Endothelial cell of umbilical vein (primary cell): ENCODE results near the gene SPRY4. TPM values are rescaled to one million over a fixed set of nuclear protein-coding genes. Genes with fewer than 3 reads are reported as not detected.

ENCODE experiments used
- BruUV-seq: library from RNA; stranded (reverse); fragments of 400-500 nt; replicated peaks from 2 replicates; lab custom pipeline; 2021; lab: Mats Ljungman, UMichigan
- CTCF ChIA-PET: fragments of 300-600, 350-600 bp; sonication (Branson Sonifier 250); formaldehyde crosslinking; loops from one replicate; lab custom pipeline; 2021; ENCODE audit warnings: antibody characterized with exemption, inconsistent platforms; lab: Charles Lee
- POLR2A ChIA-PET: fragments of 300-600, 350-600 bp; sonication (Branson Sonifier 250); formaldehyde crosslinking; loops from one replicate; lab custom pipeline; 2021; ENCODE audit warnings: antibody characterized with exemption, inconsistent platforms; lab: Charles Lee
- DNase-seq: peaks from one replicate; pipeline ENCODE4 v3.0.0-alpha.2; 2011; ENCODE audit warnings: low read depth, low spot score
- FAIRE-seq: peaks from 2 replicates; lab custom pipeline; 2011; peaks lifted over from hg19 to GRCh38; lab: Jason Lieb, UNC
- H2AFZ ChIP-seq: 2 replicates; pipeline ENCODE4 v1.6.0; 2012; ENCODE audit warnings: low read depth, low read length, control low read depth, inconsistent platforms
- H3K27ac ChIP-seq: 2 replicates; pipeline ENCODE4 v1.5.1; 2011; ENCODE audit warnings: low read depth, mild to moderate bottlenecking, control low read depth, low read length, moderate library complexity; ENCODE audit not compliant: insufficient read depth
- H3K27me3 ChIP-seq, 2 experiments: 2 replicates each; pipeline versions ENCODE4 v1.6.0 to v1.6.1; 2011; ENCODE audit warnings: low read length in 2 of 2, mixed read lengths in 1 of 2; ENCODE audit not compliant: control insufficient read depth in 2 of 2, insufficient read depth in 2 of 2
- H3K36me3 ChIP-seq, 2 experiments: 2 replicates in 1 of 2; 3 replicates in 1 of 2; pipeline ENCODE4 v1.5.1; 2011; ENCODE audit warnings: low read length in 2 of 2, mild to moderate bottlenecking in 1 of 2, moderate library complexity in 1 of 2; ENCODE audit not compliant: control insufficient read depth in 2 of 2, insufficient read depth in 2 of 2; ENCODE audit errors: extremely low read depth in 1 of 2
- H3K4me1 ChIP-seq: 3 replicates; pipeline ENCODE4 v1.5.1; 2011; ENCODE audit warnings: mild to moderate bottlenecking, low read length; ENCODE audit not compliant: control insufficient read depth, insufficient read depth; ENCODE audit errors: extremely low read depth
- H3K4me2 ChIP-seq: 2 replicates; pipeline ENCODE4 v1.6.1; 2011; ENCODE audit warnings: low read length, control low read depth, mixed read lengths; ENCODE audit not compliant: insufficient read depth
- H3K4me3 ChIP-seq, 3 experiments: fragments of 200-600 bp in 1 of 3; sonication (generic), shearing (Covaris generic) in 1 of 3; replicated peaks in 1 of 3; 2 replicates each; pipeline ENCODE4 v1.5.1; 2011 to 2016; ENCODE audit warnings: control low read depth in 3 of 3, low read length in 3 of 3, mild to moderate bottlenecking in 2 of 3, inconsistent platforms in 1 of 3, low read depth in 1 of 3, moderate library complexity in 1 of 3; ENCODE audit not compliant: insufficient read depth in 1 of 3
- H3K79me2 ChIP-seq: 2 replicates; pipeline ENCODE4 v1.6.0; 2012; ENCODE audit warnings: low read length, inconsistent platforms; ENCODE audit not compliant: control insufficient read depth, insufficient read depth
- H3K9ac ChIP-seq: replicated peaks from 2 replicates; pipeline ENCODE3; 2011; ENCODE audit warnings: low read length, control low read depth; ENCODE audit not compliant: insufficient read depth; ENCODE audit errors: extremely low read depth
- H3K9me1 ChIP-seq: replicated peaks from 3 replicates; pipeline ENCODE4 v1.6.0; 2011; ENCODE audit warnings: mild to moderate bottlenecking, low read length; ENCODE audit not compliant: control insufficient read depth, insufficient read depth; ENCODE audit errors: extremely low read depth
- H3K9me3 ChIP-seq: replicated peaks from 2 replicates; pipeline ENCODE4 v1.5.1; 2012; ENCODE audit warnings: low read length, inconsistent platforms; ENCODE audit not compliant: control insufficient read depth, insufficient read depth
- H4K20me1 ChIP-seq: replicated peaks from 2 replicates; pipeline ENCODE3; 2011; ENCODE audit warnings: mild to moderate bottlenecking, low read length; ENCODE audit not compliant: control insufficient read depth, insufficient read depth; ENCODE audit errors: extremely low read depth
- CTCF ChIP-seq, 2 donors: IDR thresholded peaks; 1 replicate in 1 of 2; 2 replicates in 1 of 2; pipeline ENCODE4 v1.5.1; 2011; ENCODE audit warnings: low read length in 2 of 2, mild to moderate bottlenecking in 2 of 2, moderate library complexity in 2 of 2, control low read depth in 1 of 2, inconsistent platforms in 1 of 2, low read depth in 1 of 2; ENCODE audit not compliant: insufficient read depth in 1 of 2; ENCODE audit errors: extremely low read depth in 1 of 2
- EZH2 ChIP-seq: IDR thresholded peaks from 2 replicates; pipeline ENCODE4 v1.6.1; 2012; ENCODE audit warnings: borderline replicate concordance, low read depth, mild to moderate bottlenecking, moderate library complexity, low read length, inconsistent platforms; ENCODE audit not compliant: severe bottlenecking
- FOS ChIP-seq: IDR thresholded peaks from 2 replicates; pipeline ENCODE4 v1.6.1; 2011; ENCODE audit warnings: mild to moderate bottlenecking, low read length, moderate library complexity, borderline replicate concordance; ENCODE audit not compliant: insufficient read depth
- GATA2 ChIP-seq: IDR thresholded peaks from 2 replicates; pipeline ENCODE4 v1.7.0; 2011; ENCODE audit warnings: low read depth, mild to moderate bottlenecking, moderate library complexity, mixed read lengths, low read length; ENCODE audit not compliant: insufficient read length, insufficient read depth
- JUN ChIP-seq: IDR thresholded peaks from 2 replicates; pipeline ENCODE4 v1.6.1; 2011; ENCODE audit warnings: borderline replicate concordance, low read depth; ENCODE audit not compliant: insufficient read length, insufficient read depth
- POLR2A ChIP-seq: IDR thresholded peaks from 2 replicates; pipeline ENCODE4 v1.6.1; 2012; ENCODE audit warnings: low read depth, mild to moderate bottlenecking, control low read depth, low read length
- POLR2AphosphoS5 ChIP-seq: IDR thresholded peaks from 2 replicates; pipeline ENCODE4 v1.6.1; 2012; ENCODE audit warnings: low read depth, mild to moderate bottlenecking, control low read depth, low read length, moderate library complexity; ENCODE audit not compliant: insufficient read depth
- dilution Hi-C: fragments of 300-500 bp; cut with MboI; formaldehyde crosslinking; loops from one replicate; pipeline ENCODE4 v1.15.0; 2019; ENCODE audit warnings: low sequenced_read_pairs; ENCODE audit not compliant: extremely low pct_ligation_motif_present
- intact Hi-C: fragments of 100-400 bp; cut with micrococcal nuclease; formaldehyde crosslinking; loops from one replicate; pipeline ENCODE4 v1.10.0; 2022
- polyA plus RNA-seq, 4 experiments: library from polyadenylated mRNA; depleted of rRNA in 3 of 4; stranded (reverse) in 3 of 4; unstranded in 1 of 4; fragments of >200 nt; gene quantifications; 2 replicates each; pipeline versions ENCODE4 v1.2.1 to v1.2.3, GENCODE V29; 2011 to 2012; ENCODE audit warnings: missing spikeins in 1 of 4
- total RNA-seq: library from RNA; stranded (reverse); gene quantifications from 2 replicates; pipeline ENCODE4 v1.2.3, GENCODE V29; 2021
- TF ChIP-seq, protein P1 (sequence below): IDR thresholded peaks from 2 replicates; pipeline ENCODE4 v1.6.1; 2011; ENCODE audit not compliant: insufficient read depth, insufficient read length

Gene SPRY4
- total and polyA plus RNA-seq, 2 donors (not counting 3 experiments of a cell fraction or from before 2014, with no cell fraction given): 9.3 to 33.9 TPM

DNA sequence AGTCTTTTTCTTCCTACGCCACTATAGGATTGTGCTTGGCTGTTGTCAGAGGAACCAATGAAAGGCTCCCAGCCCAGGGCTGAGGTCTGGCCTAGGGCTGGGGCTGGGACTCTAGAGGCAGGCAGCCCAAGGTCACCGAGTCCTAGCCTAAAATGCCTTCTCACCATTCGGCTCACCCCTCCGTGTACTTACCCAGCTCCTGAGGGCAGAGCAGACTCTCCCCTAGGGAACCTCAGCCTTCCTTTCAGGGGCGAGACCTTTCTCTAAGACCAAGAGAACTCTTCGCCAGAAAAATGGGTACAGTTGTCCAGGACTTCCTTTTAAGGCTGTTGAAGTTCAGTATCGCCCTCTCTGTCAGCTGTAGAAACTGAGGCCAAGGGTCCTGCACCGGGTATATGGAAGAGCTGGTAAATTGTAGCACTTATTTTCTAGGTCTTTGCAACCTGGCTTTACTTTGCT lies 1.7 kb upstream of the SPRY4 start:
- H3K4me3 ChIP-seq: peak overlapping the region in 1 of 3 experiments; percentile 44
- H3K9me3 ChIP-seq: no peaks in the 10 kb centered on the region
- dilution Hi-C loops: no loop called here
- ChIA-PET POLR2A (interaction anchor here (0.6 kb wide), 1 partner anchor 30 kb away, joined by 3 read pairs; no protein-coding TSS in a partner anchor), CTCF (interaction anchor here (1.0 to 8.8 kb wide), 4 partner anchors 22 to 220 kb away, joined by 3 to 128 read pairs (median 3); no protein-coding TSS in a partner anchor)
- BruUV-seq: TSS peak; percentile 26
- H3K4me2 ChIP-seq: peak overlapping the region; percentile 87
- TF ChIP-seq, protein P1, sequence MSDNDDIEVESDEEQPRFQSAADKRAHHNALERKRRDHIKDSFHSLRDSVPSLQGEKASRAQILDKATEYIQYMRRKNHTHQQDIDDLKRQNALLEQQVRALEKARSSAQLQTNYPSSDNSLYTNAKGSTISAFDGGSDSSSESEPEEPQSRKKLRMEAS: no peak
- TF ChIP-seq GATA2: no peak
- no peak for TF ChIP-seq POLR2A
- TF ChIP-seq EZH2: no peak
- TF ChIP-seq JUN: no peak
- no peak for TF ChIP-seq POLR2AphosphoS5
- no peak for TF ChIP-seq FOS
- no peak for TF ChIP-seq CTCF (IDR thresholded peaks at IDR 0.05; ENCODE audit: extremely low read depth in 1 of 2, insufficient read depth in 1 of 2, low read depth in 1 of 2, low read length in 2 of 2)
- peaks cover 34% of the 10 kb centered on the region for H3K4me1 ChIP-seq
- peak overlapping the region; percentile 0 for H2AFZ ChIP-seq
- H3K27me3 ChIP-seq: no peaks in the 10 kb centered on the region
- no peaks in the 10 kb centered on the region for H4K20me1 ChIP-seq
- no peaks in the 10 kb centered on the region for H3K9me1 ChIP-seq
- H3K27ac ChIP-seq: peak overlapping the region; percentile 88
- intact Hi-C loops: loop anchor here (10.0 kb wide), 1 partner anchor 312 kb away; the partner anchor contains the start of gene GNPDA1
- DNase-seq (no peak), FAIRE-seq (peak; percentile 12)
- peaks cover 41% of the 10 kb centered on the region for H3K79me2 ChIP-seq
- peak overlapping the region; percentile 85 for H3K9ac ChIP-seq
- H3K36me3 ChIP-seq: no peaks in the 10 kb centered on the region
